NCI-H1105 (cell line): ENCODE data around the gene RORC.
"Not testable (repeated sequence)": the region's sequence is repeated elsewhere in the genome, so short reads cannot be mapped to it uniquely, and the experiment has no call there.

ENCODE experiments used
- DNase-seq: peaks from one replicate; lab custom pipeline; 2025; lab: John Stamatoyannopoulos, UW

RORC gene

DNA sequence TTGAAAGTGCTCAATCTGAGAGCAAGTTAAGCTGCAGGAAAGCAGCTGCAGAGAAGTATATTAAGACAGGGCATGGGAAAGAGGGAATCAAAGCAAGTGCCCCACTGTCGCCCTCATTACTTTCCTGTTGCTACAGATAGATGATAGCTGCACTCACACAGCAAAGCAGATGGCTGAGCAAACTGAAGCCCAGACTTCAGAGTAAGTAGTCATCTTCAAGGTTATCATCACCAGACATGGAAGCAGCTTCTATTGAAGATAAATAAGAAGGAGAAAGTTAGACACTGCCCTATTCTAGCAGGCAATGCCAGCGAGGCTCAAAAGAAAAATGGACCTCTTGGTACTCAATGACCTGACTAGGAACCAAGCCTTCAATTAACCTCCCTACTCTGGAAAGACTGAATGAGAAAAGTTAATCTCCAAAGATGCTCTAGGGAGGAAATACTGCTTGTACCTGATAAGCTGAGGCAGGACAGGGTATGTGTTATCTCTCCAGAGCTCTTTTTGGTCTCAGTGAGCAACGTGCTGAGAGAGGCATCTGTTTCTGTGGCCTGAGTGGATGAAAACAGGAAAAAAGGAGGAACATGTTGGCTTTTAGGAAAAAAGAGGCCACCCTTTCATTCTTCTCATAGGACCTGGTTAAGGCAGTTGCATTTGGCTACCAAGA, 57.2 kb downstream of the RORC start:
- DNase-seq = no peak

DNA sequence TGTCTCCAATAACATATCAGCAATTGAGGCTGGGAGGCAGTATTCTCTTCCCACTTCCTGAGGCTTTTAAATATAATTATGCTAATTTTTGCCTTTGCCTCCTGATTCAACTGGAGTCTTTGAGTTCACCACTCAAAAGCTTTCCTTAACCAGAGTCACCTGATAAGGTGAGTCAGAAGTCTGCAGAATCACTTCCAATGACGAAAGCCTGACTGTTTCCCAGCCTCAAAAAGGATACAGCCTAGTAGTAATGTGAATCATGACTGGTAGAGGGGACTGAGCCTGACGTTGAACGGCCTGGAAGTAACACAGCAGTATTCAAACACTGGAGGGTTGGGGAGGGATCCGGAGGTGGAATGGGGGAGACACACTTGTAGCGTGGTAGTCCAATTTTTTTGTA, 57.9 kb downstream of the RORC start:
- no peak for DNase-seq

DNA sequence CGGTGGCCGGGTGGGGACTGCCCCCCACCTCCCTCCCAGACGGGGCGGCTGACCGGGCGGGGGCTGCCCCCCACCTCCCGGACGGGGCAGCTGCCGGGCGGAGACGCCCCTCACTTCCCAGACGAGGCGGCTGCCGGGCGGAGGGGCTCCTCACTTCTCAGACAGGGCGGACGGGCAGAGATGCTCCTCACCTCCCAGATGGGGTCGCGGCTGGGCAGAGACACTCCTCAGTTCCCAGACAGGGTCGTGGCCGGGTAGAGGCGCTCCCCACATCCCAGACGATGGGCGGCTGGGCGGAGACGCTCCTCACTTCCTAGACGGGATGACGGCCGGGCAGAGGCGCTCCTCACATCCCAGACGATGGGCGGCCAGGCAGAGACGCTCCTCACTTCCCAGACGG, 62.3 kb downstream of the RORC start:
- DNase-seq = not testable (repeated sequence)

DNA sequence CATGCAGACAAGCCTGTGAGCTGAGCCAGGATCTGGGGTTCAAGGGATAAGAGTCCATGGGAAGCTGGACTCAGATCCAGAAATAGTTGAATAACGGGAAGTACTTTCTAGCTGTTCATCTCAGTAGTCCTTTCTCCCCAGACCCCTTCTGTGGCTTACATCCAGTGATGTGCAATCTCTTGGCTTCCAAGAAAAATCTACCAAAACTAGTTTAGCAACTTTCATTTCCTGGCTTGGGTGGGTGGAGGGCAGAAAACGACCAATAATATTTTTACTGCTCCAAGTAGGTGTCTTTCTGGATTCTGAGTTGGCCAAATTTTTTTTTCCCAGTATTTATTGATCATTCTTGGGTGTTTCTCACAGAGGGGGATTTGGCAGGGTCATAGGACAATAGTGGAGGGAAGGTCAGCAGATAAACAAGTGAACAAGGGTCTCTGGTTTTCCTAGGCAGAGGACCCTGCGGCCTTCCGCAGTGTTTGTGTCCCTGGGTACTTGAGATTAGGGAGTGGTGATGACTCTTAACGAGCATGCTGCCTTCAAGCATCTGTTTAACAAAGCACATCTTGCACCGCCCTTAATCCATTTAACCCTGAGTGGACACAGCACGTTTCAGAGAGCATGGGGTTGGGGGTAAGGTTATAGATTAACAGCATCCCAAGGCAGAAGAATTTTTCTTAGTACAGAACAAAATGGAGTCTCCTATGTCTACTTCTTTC, 63.1 kb downstream of the RORC start:
- not testable (repeated sequence) for DNase-seq

GRCh38 chr1:151763990-151764389, 67.6 kb downstream of the RORC start:
- no peak for DNase-seq

- peak; percentile 77 for DNase-seq
These were observed 68.4 kb downstream of the RORC start, which contains the start of gene MRPL9 for GRCh38 chr1:151762941-151763921. MRPL9 (minus strand) TSS chr1:151763496; CDS start chr1:151763479, 17 bp downstream.

GRCh38 chr1:151760597-151761385, 70.8 kb downstream of the RORC start:
- DNase-seq = no peak

- DNase-seq = no peak
These were observed 72.4 kb downstream of the RORC start for GRCh38 chr1:151759241-151759640.

DNA sequence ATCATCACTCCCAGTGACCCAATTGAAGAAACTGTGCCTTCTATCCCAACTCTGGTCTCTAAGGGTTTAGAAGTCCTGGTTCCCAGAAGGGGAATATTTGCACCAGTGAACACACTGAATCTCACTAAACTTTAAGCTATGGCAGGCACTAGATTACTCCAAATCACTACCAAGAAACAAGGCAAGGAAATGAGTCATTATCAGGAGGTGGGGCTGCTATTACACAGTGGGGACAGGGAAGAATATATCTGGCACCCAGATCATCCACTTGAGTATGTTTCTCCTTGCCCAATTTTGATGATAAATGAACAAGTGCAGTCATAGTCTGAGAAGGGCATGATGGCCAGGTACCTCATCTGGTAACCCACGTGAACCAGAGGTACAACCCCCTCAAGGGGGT, 75.3 kb downstream of the RORC start:
- no peak for DNase-seq
